Endothelial cell of umbilical vein (primary cell): ENCODE measurements around the gene LBHD2. TPM values are rescaled to one million over a fixed set of nuclear protein-coding genes. Genes with fewer than 3 reads are reported as not detected.

ENCODE experiments used
- BruUV-seq: library from RNA; stranded (reverse); fragments of 400-500 nt; replicated peaks from 2 replicates; lab custom pipeline; 2021; lab: Mats Ljungman, UMichigan
- CTCF ChIA-PET: fragments of 300-600, 350-600 bp; sonication (Branson Sonifier 250); formaldehyde crosslinking; loops from one replicate; lab custom pipeline; 2021; ENCODE audit warnings: antibody characterized with exemption, inconsistent platforms; lab: Charles Lee
- POLR2A ChIA-PET: fragments of 300-600, 350-600 bp; sonication (Branson Sonifier 250); formaldehyde crosslinking; loops from one replicate; lab custom pipeline; 2021; ENCODE audit warnings: antibody characterized with exemption, inconsistent platforms; lab: Charles Lee
- DNase-seq: peaks from one replicate; pipeline ENCODE4 v3.0.0-alpha.2; 2011; ENCODE audit warnings: low read depth, low spot score
- FAIRE-seq: peaks from 2 replicates; lab custom pipeline; 2011; peaks lifted over from hg19 to GRCh38; lab: Jason Lieb, UNC
- H2AFZ ChIP-seq: 2 replicates; pipeline ENCODE4 v1.6.0; 2012; ENCODE audit warnings: low read depth, low read length, control low read depth, inconsistent platforms
- H3K27ac ChIP-seq: 2 replicates; pipeline ENCODE4 v1.5.1; 2011; ENCODE audit warnings: low read depth, mild to moderate bottlenecking, control low read depth, low read length, moderate library complexity; ENCODE audit not compliant: insufficient read depth
- H3K27me3 ChIP-seq, 2 experiments: 2 replicates each; pipeline versions ENCODE4 v1.6.0 to v1.6.1; 2011; ENCODE audit warnings: low read length in 2 of 2, mixed read lengths in 1 of 2; ENCODE audit not compliant: control insufficient read depth in 2 of 2, insufficient read depth in 2 of 2
- H3K36me3 ChIP-seq, 2 experiments: 2 replicates in 1 of 2; 3 replicates in 1 of 2; pipeline ENCODE4 v1.5.1; 2011; ENCODE audit warnings: low read length in 2 of 2, mild to moderate bottlenecking in 1 of 2, moderate library complexity in 1 of 2; ENCODE audit not compliant: control insufficient read depth in 2 of 2, insufficient read depth in 2 of 2; ENCODE audit errors: extremely low read depth in 1 of 2
- H3K4me1 ChIP-seq: 3 replicates; pipeline ENCODE4 v1.5.1; 2011; ENCODE audit warnings: mild to moderate bottlenecking, low read length; ENCODE audit not compliant: control insufficient read depth, insufficient read depth; ENCODE audit errors: extremely low read depth
- H3K4me2 ChIP-seq: 2 replicates; pipeline ENCODE4 v1.6.1; 2011; ENCODE audit warnings: low read length, control low read depth, mixed read lengths; ENCODE audit not compliant: insufficient read depth
- H3K4me3 ChIP-seq, 3 experiments: fragments of 200-600 bp in 1 of 3; sonication (generic), shearing (Covaris generic) in 1 of 3; replicated peaks in 1 of 3; 2 replicates each; pipeline ENCODE4 v1.5.1; 2011 to 2016; ENCODE audit warnings: control low read depth in 3 of 3, low read length in 3 of 3, mild to moderate bottlenecking in 2 of 3, inconsistent platforms in 1 of 3, low read depth in 1 of 3, moderate library complexity in 1 of 3; ENCODE audit not compliant: insufficient read depth in 1 of 3
- H3K79me2 ChIP-seq: 2 replicates; pipeline ENCODE4 v1.6.0; 2012; ENCODE audit warnings: low read length, inconsistent platforms; ENCODE audit not compliant: control insufficient read depth, insufficient read depth
- H3K9ac ChIP-seq: replicated peaks from 2 replicates; pipeline ENCODE3; 2011; ENCODE audit warnings: low read length, control low read depth; ENCODE audit not compliant: insufficient read depth; ENCODE audit errors: extremely low read depth
- H3K9me1 ChIP-seq: replicated peaks from 3 replicates; pipeline ENCODE4 v1.6.0; 2011; ENCODE audit warnings: mild to moderate bottlenecking, low read length; ENCODE audit not compliant: control insufficient read depth, insufficient read depth; ENCODE audit errors: extremely low read depth
- H3K9me3 ChIP-seq: replicated peaks from 2 replicates; pipeline ENCODE4 v1.5.1; 2012; ENCODE audit warnings: low read length, inconsistent platforms; ENCODE audit not compliant: control insufficient read depth, insufficient read depth
- H4K20me1 ChIP-seq: replicated peaks from 2 replicates; pipeline ENCODE3; 2011; ENCODE audit warnings: mild to moderate bottlenecking, low read length; ENCODE audit not compliant: control insufficient read depth, insufficient read depth; ENCODE audit errors: extremely low read depth
- EZH2 ChIP-seq: IDR thresholded peaks from 2 replicates; pipeline ENCODE4 v1.6.1; 2012; ENCODE audit warnings: borderline replicate concordance, low read depth, mild to moderate bottlenecking, moderate library complexity, low read length, inconsistent platforms; ENCODE audit not compliant: severe bottlenecking
- FOS ChIP-seq: IDR thresholded peaks from 2 replicates; pipeline ENCODE4 v1.6.1; 2011; ENCODE audit warnings: mild to moderate bottlenecking, low read length, moderate library complexity, borderline replicate concordance; ENCODE audit not compliant: insufficient read depth
- GATA2 ChIP-seq: IDR thresholded peaks from 2 replicates; pipeline ENCODE4 v1.7.0; 2011; ENCODE audit warnings: low read depth, mild to moderate bottlenecking, moderate library complexity, mixed read lengths, low read length; ENCODE audit not compliant: insufficient read length, insufficient read depth
- JUN ChIP-seq: IDR thresholded peaks from 2 replicates; pipeline ENCODE4 v1.6.1; 2011; ENCODE audit warnings: borderline replicate concordance, low read depth; ENCODE audit not compliant: insufficient read length, insufficient read depth
- MYC ChIP-seq: IDR thresholded peaks from one replicate; pipeline ENCODE4 v1.6.1; 2011; ENCODE audit warnings: mild to moderate bottlenecking, low read depth, low read length
- POLR2A ChIP-seq: IDR thresholded peaks from 2 replicates; pipeline ENCODE4 v1.6.1; 2012; ENCODE audit warnings: low read depth, mild to moderate bottlenecking, control low read depth, low read length
- POLR2AphosphoS5 ChIP-seq: IDR thresholded peaks from 2 replicates; pipeline ENCODE4 v1.6.1; 2012; ENCODE audit warnings: low read depth, mild to moderate bottlenecking, control low read depth, low read length, moderate library complexity; ENCODE audit not compliant: insufficient read depth
- dilution Hi-C: fragments of 300-500 bp; cut with MboI; formaldehyde crosslinking; loops from one replicate; pipeline ENCODE4 v1.15.0; 2019; ENCODE audit warnings: low sequenced_read_pairs; ENCODE audit not compliant: extremely low pct_ligation_motif_present
- intact Hi-C: fragments of 100-400 bp; cut with micrococcal nuclease; formaldehyde crosslinking; loops from one replicate; pipeline ENCODE4 v1.10.0; 2022
- polyA plus RNA-seq, 4 experiments: library from polyadenylated mRNA; depleted of rRNA in 3 of 4; stranded (reverse) in 3 of 4; unstranded in 1 of 4; fragments of >200 nt; gene quantifications; 2 replicates each; pipeline versions ENCODE4 v1.2.1 to v1.2.3, GENCODE V29; 2011 to 2012; ENCODE audit warnings: missing spikeins in 1 of 4
- total RNA-seq: library from RNA; stranded (reverse); gene quantifications from 2 replicates; pipeline ENCODE4 v1.2.3, GENCODE V29; 2021
- TF ChIP-seq, protein P1 (sequence below): IDR thresholded peaks from 2 replicates; pipeline ENCODE4 v1.6.1; 2011; ENCODE audit not compliant: insufficient read depth, insufficient read length
- TF ChIP-seq, protein P2 (sequence below), 2 donors: IDR thresholded peaks; 1 replicate in 1 of 2; 2 replicates in 1 of 2; pipeline ENCODE4 v1.5.1; 2011; ENCODE audit warnings: low read length in 2 of 2, mild to moderate bottlenecking in 2 of 2, moderate library complexity in 2 of 2, control low read depth in 1 of 2, inconsistent platforms in 1 of 2, low read depth in 1 of 2; ENCODE audit not compliant: insufficient read depth in 1 of 2; ENCODE audit errors: extremely low read depth in 1 of 2

Gene LBHD2
- total and polyA plus RNA-seq, 2 donors (not counting 3 experiments of a cell fraction or from before 2014, with no cell fraction given): not detected

DNA sequence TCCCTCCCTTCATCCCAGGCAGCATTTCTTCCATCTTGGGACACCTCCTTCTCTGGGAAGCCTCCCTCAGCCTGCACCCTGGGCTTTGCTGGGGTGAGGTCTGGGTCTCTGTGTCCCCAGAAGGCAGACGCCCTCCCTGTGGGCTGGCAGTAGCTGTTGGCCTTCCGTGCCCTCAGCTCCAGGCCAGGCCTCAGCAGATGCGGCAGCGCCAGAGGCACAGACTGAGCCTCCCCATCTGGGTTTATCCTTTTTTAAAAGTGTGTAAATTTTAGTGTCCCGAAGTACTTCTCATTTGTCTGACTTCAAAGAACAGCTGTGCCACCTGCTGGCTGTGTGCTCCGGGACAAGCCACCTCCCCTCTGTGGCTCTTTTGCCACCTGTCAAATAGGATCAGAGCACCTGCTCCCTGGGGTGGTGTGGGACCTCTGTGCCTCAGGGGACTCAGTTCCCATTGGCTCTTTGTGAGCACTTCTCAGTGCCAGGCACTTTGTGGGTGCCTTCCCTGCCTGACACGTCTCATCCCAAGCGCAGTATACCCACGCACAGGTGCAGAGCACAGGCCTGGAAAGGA, 21.7 kb downstream of the LBHD2 start:
- DNase-seq (no peak), FAIRE-seq (no peak)
- no peaks in the 10 kb centered on the region for H3K36me3 ChIP-seq
- no peak overlapping the region for H3K9ac ChIP-seq
- no peak overlapping the region for H3K27ac ChIP-seq
- peaks cover 28 to 29% of the 10 kb centered on the region in 2 experiments for H3K27me3 ChIP-seq
- POLR2A ChIA-PET: no interaction called here
- intact Hi-C loops: loop anchor here (1.0 kb wide), 3 partner anchors 36 to 187 kb away; no protein-coding TSS in a partner anchor
- H2AFZ ChIP-seq: no peak overlapping the region
- H3K9me3 ChIP-seq: no peaks in the 10 kb centered on the region
- CTCF ChIA-PET: interaction anchor here (0.8 to 7.9 kb wide), 40 partner anchors 10 to 412 kb away, joined by 3 to 257 read pairs (median 12); partner anchors contain the start of genes EXOC3L4 and TNFAIP2
- no peaks in the 10 kb centered on the region for H4K20me1 ChIP-seq
- H3K9me1 ChIP-seq: no peaks in the 10 kb centered on the region
- H3K4me1 ChIP-seq: peaks cover 6% of the 10 kb centered on the region
- H3K79me2 ChIP-seq: no peaks in the 10 kb centered on the region
- dilution Hi-C loops: no loop called here
- TF ChIP-seq JUN: no peak
- TF ChIP-seq MYC: no peak
- TF ChIP-seq, protein P1, sequence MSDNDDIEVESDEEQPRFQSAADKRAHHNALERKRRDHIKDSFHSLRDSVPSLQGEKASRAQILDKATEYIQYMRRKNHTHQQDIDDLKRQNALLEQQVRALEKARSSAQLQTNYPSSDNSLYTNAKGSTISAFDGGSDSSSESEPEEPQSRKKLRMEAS: no peak
- TF ChIP-seq EZH2: no peak
- TF ChIP-seq GATA2: no peak
- TF ChIP-seq, protein P2, sequence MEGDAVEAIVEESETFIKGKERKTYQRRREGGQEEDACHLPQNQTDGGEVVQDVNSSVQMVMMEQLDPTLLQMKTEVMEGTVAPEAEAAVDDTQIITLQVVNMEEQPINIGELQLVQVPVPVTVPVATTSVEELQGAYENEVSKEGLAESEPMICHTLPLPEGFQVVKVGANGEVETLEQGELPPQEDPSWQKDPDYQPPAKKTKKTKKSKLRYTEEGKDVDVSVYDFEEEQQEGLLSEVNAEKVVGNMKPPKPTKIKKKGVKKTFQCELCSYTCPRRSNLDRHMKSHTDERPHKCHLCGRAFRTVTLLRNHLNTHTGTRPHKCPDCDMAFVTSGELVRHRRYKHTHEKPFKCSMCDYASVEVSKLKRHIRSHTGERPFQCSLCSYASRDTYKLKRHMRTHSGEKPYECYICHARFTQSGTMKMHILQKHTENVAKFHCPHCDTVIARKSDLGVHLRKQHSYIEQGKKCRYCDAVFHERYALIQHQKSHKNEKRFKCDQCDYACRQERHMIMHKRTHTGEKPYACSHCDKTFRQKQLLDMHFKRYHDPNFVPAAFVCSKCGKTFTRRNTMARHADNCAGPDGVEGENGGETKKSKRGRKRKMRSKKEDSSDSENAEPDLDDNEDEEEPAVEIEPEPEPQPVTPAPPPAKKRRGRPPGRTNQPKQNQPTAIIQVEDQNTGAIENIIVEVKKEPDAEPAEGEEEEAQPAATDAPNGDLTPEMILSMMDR (IDR thresholded peaks at IDR 0.05; ENCODE audit: extremely low read depth in 1 of 2, insufficient read depth in 1 of 2, low read depth in 1 of 2, low read length in 2 of 2): no peak
- no peak for TF ChIP-seq POLR2AphosphoS5
- no peak for TF ChIP-seq FOS
- no peak for TF ChIP-seq POLR2A
- no peak overlapping the region for H3K4me3 ChIP-seq
- BruUV-seq: no TSS peak
- no peak overlapping the region for H3K4me2 ChIP-seq
